Adipocyte (in vitro differentiated cells): Measurements from ENCODE around the gene TNNI3K.

ENCODE experiments used
- DNase-seq: peaks from one replicate; pipeline ENCODE4 v3.0.0-alpha.2; 2015; ENCODE audit warnings: low read depth
- H3K27me3 ChIP-seq: replicated peaks from 2 replicates; pipeline ENCODE4 v1.7.0; 2013; ENCODE audit warnings: mild to moderate bottlenecking, low read length, moderate library complexity; ENCODE audit not compliant: control insufficient read depth, insufficient read depth
- H3K36me3 ChIP-seq: 2 replicates; pipeline ENCODE4 v1.7.0; 2013; ENCODE audit warnings: low read length, mild to moderate bottlenecking, moderate library complexity; ENCODE audit not compliant: control insufficient read depth, insufficient read depth, severe bottlenecking
- H3K4me1 ChIP-seq: 2 replicates; pipeline ENCODE4 v1.7.0; 2013; ENCODE audit warnings: mild to moderate bottlenecking, low read length, moderate library complexity; ENCODE audit not compliant: control insufficient read depth, insufficient read depth
- H3K4me3 ChIP-seq: 2 replicates; pipeline ENCODE4 v1.7.0; 2013; ENCODE audit warnings: mild to moderate bottlenecking, low read length, moderate library complexity
- H3K9ac ChIP-seq: 2 replicates; pipeline ENCODE4 v1.7.0; 2013; ENCODE audit warnings: mild to moderate bottlenecking, low read length, moderate library complexity
- H3K9me3 ChIP-seq: 2 replicates; pipeline ENCODE4 v1.7.0; 2013; ENCODE audit warnings: mild to moderate bottlenecking, low read length, moderate library complexity; ENCODE audit not compliant: control insufficient read depth

The TNNI3K gene

GRCh38 chr1:74470936-74471335, 235.7 kb downstream of the TNNI3K start:
- Histone ChIP-seq H3K27me3 (peaks cover under 1% of the 10 kb centered on the region), H3K4me3 (peak overlapping the region; percentile 5)

DNA sequence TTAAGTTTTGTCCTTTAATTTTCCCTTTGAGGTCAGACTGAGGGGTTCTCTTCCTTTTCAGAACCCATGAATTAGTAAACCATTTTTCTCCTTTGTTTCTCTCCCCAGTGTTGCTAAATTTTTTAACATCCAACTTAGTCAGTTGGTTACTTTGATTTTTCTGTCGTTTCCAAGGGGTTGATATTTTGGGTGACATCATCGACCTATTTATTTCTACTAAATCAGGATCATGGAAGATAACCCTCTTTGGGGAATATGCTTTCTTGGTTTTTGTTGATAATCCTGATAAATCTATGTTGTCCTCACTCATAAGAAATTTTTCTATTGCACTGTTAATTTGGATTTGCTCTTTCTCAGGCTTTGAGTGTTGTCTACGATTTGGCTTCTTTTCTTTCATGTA, 236.3 kb downstream of the TNNI3K start:
- Histone ChIP-seq H3K36me3 (no peaks in the 10 kb centered on the region), H3K4me3 (no peak overlapping the region), H3K27me3 (peaks cover 5% of the 10 kb centered on the region), H3K9me3 (no peaks in the 10 kb centered on the region), H3K4me1 (peaks cover 20% of the 10 kb centered on the region), H3K9ac (no peak overlapping the region)
- no peak for DNase-seq

More at GRCh38 chr1:74470936-74471335, 235.7 kb downstream of the TNNI3K start:
- Histone ChIP-seq H3K4me1 (peaks cover 22% of the 10 kb centered on the region), H3K9ac (no peak overlapping the region), H3K36me3 (no peaks in the 10 kb centered on the region), H3K9me3 (no peaks in the 10 kb centered on the region)
- DNase-seq, result no peak

- Histone ChIP-seq H3K4me1 (peaks cover 16% of the 10 kb centered on the region), H3K27me3 (peaks cover 5% of the 10 kb centered on the region), H3K9ac (no peak overlapping the region), H3K9me3 (no peaks in the 10 kb centered on the region), H3K4me3 (no peak overlapping the region), H3K36me3 (no peaks in the 10 kb centered on the region)
- DNase-seq, result no peak
Observed at GRCh38 chr1:74474585-74474984, 239.4 kb downstream of the TNNI3K start.

DNA sequence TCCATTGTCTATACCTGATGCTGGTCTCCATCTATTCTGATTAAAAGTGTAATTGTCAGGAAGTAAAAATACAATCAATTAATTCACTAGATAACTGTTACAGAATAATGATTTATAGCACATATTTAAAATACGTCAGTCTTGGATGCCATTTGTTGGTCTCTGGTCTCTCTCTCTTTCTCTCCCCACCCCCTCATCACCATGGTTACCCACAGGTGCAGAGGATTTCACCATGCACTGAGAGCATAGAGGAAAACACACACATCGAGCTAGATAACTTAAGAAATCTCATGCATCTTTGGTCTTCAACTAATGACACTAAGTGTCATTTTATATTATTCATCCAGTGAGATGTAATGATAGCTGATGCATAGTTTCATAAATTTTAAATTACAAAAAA, 243.8 kb downstream of the TNNI3K start:
- no peaks in the 10 kb centered on the region for H3K4me1 ChIP-seq
- no peak overlapping the region for H3K4me3 ChIP-seq
- no peak for DNase-seq
- no peaks in the 10 kb centered on the region for H3K36me3 ChIP-seq
- H3K9ac ChIP-seq, result no peak overlapping the region
- H3K9me3 ChIP-seq, result no peaks in the 10 kb centered on the region
- H3K27me3 ChIP-seq, result peaks cover 8% of the 10 kb centered on the region

GRCh38 chr1:74480068-74480467, 244.9 kb downstream of the TNNI3K start:
- H3K27me3 ChIP-seq, result peaks cover 8% of the 10 kb centered on the region
- H3K4me3 ChIP-seq, result no peak overlapping the region
- no peaks in the 10 kb centered on the region for H3K9me3 ChIP-seq
- no peaks in the 10 kb centered on the region for H3K36me3 ChIP-seq
- no peak overlapping the region for H3K9ac ChIP-seq
- no peak for DNase-seq
- H3K4me1 ChIP-seq, result no peaks in the 10 kb centered on the region

GRCh38 chr1:74481607-74482006, 246.4 kb downstream of the TNNI3K start:
- H3K9me3 ChIP-seq, result no peaks in the 10 kb centered on the region
- no peaks in the 10 kb centered on the region for H3K36me3 ChIP-seq
- H3K4me1 ChIP-seq, result no peaks in the 10 kb centered on the region
- no peak overlapping the region for H3K9ac ChIP-seq
- peaks cover 3% of the 10 kb centered on the region for H3K27me3 ChIP-seq
- H3K4me3 ChIP-seq, result no peak overlapping the region
- no peak for DNase-seq

GRCh38 chr1:74485622-74486021, 250.4 kb downstream of the TNNI3K start:
- Histone ChIP-seq H3K27me3 (no peaks in the 10 kb centered on the region), H3K9ac (no peak overlapping the region), H3K4me1 (no peaks in the 10 kb centered on the region), H3K4me3 (no peak overlapping the region), H3K9me3 (no peaks in the 10 kb centered on the region), H3K36me3 (no peaks in the 10 kb centered on the region)
- DNase-seq, result no peak

GRCh38 chr1:74486036-74486435, 250.8 kb downstream of the TNNI3K start:
- no peak overlapping the region for H3K9ac ChIP-seq
- H3K9me3 ChIP-seq, result no peaks in the 10 kb centered on the region
- no peaks in the 10 kb centered on the region for H3K27me3 ChIP-seq
- no peak for DNase-seq
- no peaks in the 10 kb centered on the region for H3K36me3 ChIP-seq
- no peaks in the 10 kb centered on the region for H3K4me1 ChIP-seq
- no peak overlapping the region for H3K4me3 ChIP-seq

GRCh38 chr1:74496669-74497068, 261.5 kb downstream of the TNNI3K start:
- no peak overlapping the region for H3K4me3 ChIP-seq
- no peaks in the 10 kb centered on the region for H3K36me3 ChIP-seq
- DNase-seq, result no peak
- no peak overlapping the region for H3K9ac ChIP-seq
- no peaks in the 10 kb centered on the region for H3K9me3 ChIP-seq
- no peaks in the 10 kb centered on the region for H3K27me3 ChIP-seq
- no peaks in the 10 kb centered on the region for H3K4me1 ChIP-seq

DNA sequence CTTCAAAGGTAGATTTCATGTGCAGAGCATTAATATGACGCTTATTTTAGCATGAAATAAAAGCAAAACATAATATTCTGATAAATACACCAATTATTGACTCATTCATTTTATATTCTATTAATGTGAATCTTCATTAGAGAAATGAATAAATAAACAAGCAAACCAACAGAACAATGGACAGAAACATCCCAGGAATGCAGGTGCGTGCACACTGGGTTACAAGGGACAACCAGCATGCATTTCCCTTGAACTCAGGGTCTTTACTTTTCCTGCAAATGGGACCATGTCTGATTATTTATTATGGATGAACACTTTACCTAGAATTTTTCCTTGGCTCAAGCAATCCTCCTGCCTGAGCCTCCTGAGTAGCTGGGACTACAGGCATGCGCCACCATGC, 263.7 kb downstream of the TNNI3K start:
- no peak for DNase-seq
- H3K4me1 ChIP-seq, result no peaks in the 10 kb centered on the region
- H3K9me3 ChIP-seq, result no peaks in the 10 kb centered on the region
- H3K4me3 ChIP-seq, result no peak overlapping the region
- H3K9ac ChIP-seq, result no peak overlapping the region
- H3K36me3 ChIP-seq, result no peaks in the 10 kb centered on the region
- no peaks in the 10 kb centered on the region for H3K27me3 ChIP-seq

DNA sequence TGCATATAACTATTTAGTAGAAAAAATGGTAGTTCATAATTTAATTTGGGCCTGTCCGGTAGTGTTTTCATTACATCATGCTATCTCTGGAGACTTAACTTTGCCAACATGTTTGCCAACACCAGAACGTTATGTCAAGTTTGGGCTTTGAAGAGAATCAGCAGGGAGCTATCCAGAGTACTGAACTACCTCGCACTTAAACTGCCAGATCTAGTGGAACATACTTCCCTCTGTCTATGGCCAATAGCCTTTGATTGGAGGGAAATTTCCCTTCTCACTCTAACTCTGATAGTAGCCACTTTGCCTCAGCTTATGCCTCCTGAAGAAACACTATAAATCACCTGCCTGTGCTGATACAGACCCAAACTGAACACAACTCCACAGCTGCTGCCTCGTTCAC, 267.2 kb downstream of the TNNI3K start:
- Histone ChIP-seq H3K4me1 (no peaks in the 10 kb centered on the region), H3K36me3 (no peaks in the 10 kb centered on the region), H3K9ac (no peak overlapping the region), H3K4me3 (no peak overlapping the region), H3K9me3 (no peaks in the 10 kb centered on the region), H3K27me3 (no peaks in the 10 kb centered on the region)
- peak; percentile 59 for DNase-seq

GRCh38 chr1:74502858-74503257, 267.7 kb downstream of the TNNI3K start:
- H3K9me3 ChIP-seq, result no peaks in the 10 kb centered on the region
- H3K27me3 ChIP-seq, result no peaks in the 10 kb centered on the region
- no peaks in the 10 kb centered on the region for H3K4me1 ChIP-seq
- no peak overlapping the region for H3K9ac ChIP-seq
- DNase-seq, result no peak
- H3K4me3 ChIP-seq, result no peak overlapping the region
- H3K36me3 ChIP-seq, result no peaks in the 10 kb centered on the region
